Type B pancreatic cell (in vitro differentiated cells): ENCODE data around the gene STX16. TPM values are rescaled to one million over a fixed set of nuclear protein-coding genes. Genes with fewer than 3 reads are reported as not detected.

Experiments
- DNase-seq: peaks from one replicate; pipeline ENCODE4 v3.0.0; 2021; ENCODE audit warnings: mixed read lengths; ENCODE audit not compliant: unreplicated experiment; ENCODE audit errors: extremely low spot score
- H3K27ac Mint-ChIP-seq: 2 replicates; pipeline ENCODE4 v1.8.0; 2021; ENCODE audit warnings: mild to moderate bottlenecking, mixed read lengths
- H3K27me3 Mint-ChIP-seq: 2 replicates; pipeline ENCODE4 v1.8.0; 2021; ENCODE audit warnings: mixed read lengths
- H3K36me3 Mint-ChIP-seq: 2 replicates; pipeline ENCODE4 v1.8.0; 2021; ENCODE audit warnings: mixed read lengths
- H3K4me1 Mint-ChIP-seq: one replicate; pipeline ENCODE4 v1.8.0; 2021; ENCODE audit warnings: mixed read lengths; ENCODE audit not compliant: unreplicated experiment
- H3K4me3 Mint-ChIP-seq: 2 replicates; pipeline ENCODE4 v1.8.0; 2021; ENCODE audit warnings: mild to moderate bottlenecking, mixed read lengths
- H3K9me3 Mint-ChIP-seq: 2 replicates; pipeline ENCODE4 v1.8.0; 2021; ENCODE audit warnings: mixed read lengths
- CTCF ChIP-seq: fragments of 200-600 bp; sonication (generic); conservative IDR thresholded peaks from 2 replicates; pipeline ENCODE4 v1.5.0; 2021; ENCODE audit warnings: antibody characterized with exemption, mild to moderate bottlenecking
- total RNA-seq: library from RNA; stranded (reverse); gene quantifications from 2 replicates; pipeline ENCODE4 v1.2.1, GENCODE V29; 2021; ENCODE audit warnings: low replicate concordance

Gene STX16
- total RNA-seq, 1 donor from 2014 or later, result 62.8 TPM

- Mint-ChIP-seq H3K4me1 (peaks cover 31% of the 10 kb centered on the region), H3K27ac (peak overlapping the region; percentile 98), H3K36me3 (no peaks in the 10 kb centered on the region), H3K4me3 (peak overlapping the region; percentile 100), H3K27me3 (no peaks in the 10 kb centered on the region), H3K9me3 (no peaks in the 10 kb centered on the region)
- peak; percentile 22 for TF ChIP-seq CTCF
- no peak for DNase-seq
Measured at GRCh38 chr20:58651946-58652605, 993 bp downstream of the STX16 start.

GRCh38 chr20:58652606-58653294 is 1.7 kb downstream of the STX16 start:
- Mint-ChIP-seq H3K27ac (peak overlapping the region; percentile 98), H3K4me1 (peaks cover 36% of the 10 kb centered on the region), H3K4me3 (peak overlapping the region; percentile 100), H3K36me3 (no peaks in the 10 kb centered on the region), H3K27me3 (no peaks in the 10 kb centered on the region), H3K9me3 (no peaks in the 10 kb centered on the region)
- no peak for TF ChIP-seq CTCF
- no peak for DNase-seq

GRCh38 chr20:58654337-58654736 is 3.3 kb downstream of the STX16 start:
- Mint-ChIP-seq H3K9me3 (no peaks in the 10 kb centered on the region), H3K27ac (no peak overlapping the region), H3K4me1 (peaks cover 38% of the 10 kb centered on the region), H3K27me3 (no peaks in the 10 kb centered on the region), H3K4me3 (no peak overlapping the region), H3K36me3 (no peaks in the 10 kb centered on the region)
- no peak for DNase-seq
- TF ChIP-seq CTCF, result no peak

GRCh38 chr20:58655328-58656107 is 4.4 kb downstream of the STX16 start:
- DNase-seq, result no peak
- Mint-ChIP-seq H3K36me3 (no peaks in the 10 kb centered on the region), H3K27ac (no peak overlapping the region), H3K27me3 (no peaks in the 10 kb centered on the region), H3K4me1 (peaks cover 45% of the 10 kb centered on the region), H3K4me3 (peak overlapping the region; percentile 72), H3K9me3 (no peaks in the 10 kb centered on the region)
- TF ChIP-seq CTCF, result no peak

GRCh38 chr20:58656831-58657230 is 5.7 kb downstream of the STX16 start:
- no peaks in the 10 kb centered on the region for H3K27me3 Mint-ChIP-seq
- peak overlapping the region; percentile 46 for H3K4me3 Mint-ChIP-seq
- no peak for DNase-seq
- no peak for TF ChIP-seq CTCF
- H3K4me1 Mint-ChIP-seq, result peaks cover 46% of the 10 kb centered on the region
- no peaks in the 10 kb centered on the region for H3K36me3 Mint-ChIP-seq
- no peaks in the 10 kb centered on the region for H3K9me3 Mint-ChIP-seq
- no peak overlapping the region for H3K27ac Mint-ChIP-seq
